CD4-positive, alpha-beta T cell treated with Interleukin-4 for 4 hours (primary cell): ENCODE data around the gene OR52N2.
A peak's percentile ranks its signal among the peaks of the same experiment; 100 is the strongest.

Experiments used
- DNase-seq: peaks from one replicate; pipeline ENCODE4 v3.0.0-alpha.2; 2020

Gene OR52N2

DNA sequence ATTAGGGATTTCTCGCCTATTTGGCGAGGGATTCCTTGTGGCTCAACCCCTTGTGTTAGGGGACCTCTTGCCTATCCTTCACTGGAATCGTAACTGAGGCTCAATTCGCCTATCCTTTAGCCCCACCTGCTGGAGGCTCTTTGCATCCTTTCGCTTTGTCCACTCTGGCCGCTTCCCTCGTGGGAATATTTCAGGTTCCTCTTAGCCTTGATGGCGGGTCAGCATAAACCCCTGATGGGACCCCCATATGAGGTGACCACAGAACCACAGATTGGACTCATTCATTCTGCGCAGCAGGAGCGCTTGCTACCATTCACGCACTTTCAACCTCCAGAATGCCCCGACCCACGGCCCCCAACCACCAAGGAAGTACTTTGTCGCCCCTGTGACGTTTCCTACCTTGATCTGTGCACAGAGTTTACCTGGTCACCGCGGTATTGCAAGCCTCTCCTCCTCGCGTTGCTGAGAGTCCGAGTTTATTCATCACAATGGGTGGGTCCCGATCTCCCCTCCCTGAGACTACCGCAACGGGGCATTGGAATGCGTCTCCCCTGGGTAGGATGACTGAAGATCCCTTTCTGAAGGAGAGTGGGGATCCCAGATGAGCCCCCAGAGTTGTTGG, at the start of gene OR52N2:
TSS of gene OR52N2 (plus strand) at position 425 of the 622 bp plus-strand sequence. CDS start 11,412 bp downstream, outside the sequence.
- DNase-seq = peak; percentile 68

DNA sequence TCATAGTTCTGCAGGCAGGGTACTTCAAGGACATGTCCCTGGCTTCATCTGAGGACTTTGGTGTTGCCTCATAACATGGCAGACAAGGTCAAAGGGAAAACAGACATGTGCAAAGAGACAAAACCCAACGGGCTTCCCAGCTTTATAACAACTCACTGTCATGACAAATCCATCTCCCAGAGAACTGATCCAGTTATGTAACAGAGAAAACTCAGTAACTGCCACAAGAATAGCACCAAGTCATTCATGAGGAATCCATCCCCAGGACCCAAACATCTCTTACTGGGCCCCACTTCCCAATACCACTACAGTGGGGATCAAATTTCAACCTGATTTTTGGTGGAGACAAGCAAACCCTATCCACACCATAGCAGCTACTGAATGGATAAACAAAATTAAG, 41.7 kb upstream of the OR52N2 start:
- DNase-seq = no peak

DNA sequence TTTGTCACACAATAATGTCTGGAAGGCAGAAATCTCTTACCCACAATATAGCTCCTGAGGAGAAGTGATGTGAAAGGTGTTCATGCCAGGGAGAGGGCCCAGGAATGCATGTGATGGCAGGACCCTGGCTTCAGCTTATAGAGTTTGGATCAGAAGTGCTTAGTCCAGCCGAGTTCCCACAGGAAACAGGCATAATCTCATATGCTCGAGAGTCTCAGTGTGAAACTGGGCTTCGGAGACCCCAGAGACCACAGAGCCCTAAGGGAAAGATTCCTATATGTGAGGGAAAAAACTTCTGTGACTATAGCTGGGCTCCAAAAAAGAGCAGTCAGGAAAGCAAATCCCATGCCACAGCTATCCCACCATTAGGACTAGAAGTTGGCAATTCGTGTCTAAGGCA, 25.5 kb upstream of the OR52N2 start, which contains the start of gene OR52N5:
TSS of gene OR52N5 (minus strand) at position 101 of the 400 bp plus-strand sequence. CDS start 4,721 bp downstream, outside the sequence.
- no peak for DNase-seq

DNA sequence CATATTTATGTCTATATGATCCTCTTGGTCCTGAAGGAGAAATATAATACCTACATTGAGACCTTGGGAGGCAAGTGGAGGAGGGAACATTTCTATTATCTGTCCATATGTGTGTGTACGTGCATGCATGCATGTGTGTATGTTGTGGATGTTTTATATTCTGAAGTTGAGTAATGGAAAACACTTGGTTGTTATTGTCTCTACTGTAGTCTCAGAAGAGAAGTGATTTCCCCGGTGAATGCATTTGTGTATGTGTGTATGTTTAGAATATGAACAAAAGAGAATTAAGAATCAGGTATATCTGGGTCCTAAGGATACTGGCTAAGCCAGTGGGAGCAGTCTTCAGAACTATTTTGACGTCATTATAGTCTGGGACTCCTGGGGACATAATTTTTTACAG, 17.6 kb upstream of the OR52N2 start, which contains the start of gene OR52N1:
TSS of gene OR52N1 (minus strand) at position 101 of the 400 bp plus-strand sequence. CDS start 2,449 bp downstream, outside the sequence.
- DNase-seq = no peak

DNA sequence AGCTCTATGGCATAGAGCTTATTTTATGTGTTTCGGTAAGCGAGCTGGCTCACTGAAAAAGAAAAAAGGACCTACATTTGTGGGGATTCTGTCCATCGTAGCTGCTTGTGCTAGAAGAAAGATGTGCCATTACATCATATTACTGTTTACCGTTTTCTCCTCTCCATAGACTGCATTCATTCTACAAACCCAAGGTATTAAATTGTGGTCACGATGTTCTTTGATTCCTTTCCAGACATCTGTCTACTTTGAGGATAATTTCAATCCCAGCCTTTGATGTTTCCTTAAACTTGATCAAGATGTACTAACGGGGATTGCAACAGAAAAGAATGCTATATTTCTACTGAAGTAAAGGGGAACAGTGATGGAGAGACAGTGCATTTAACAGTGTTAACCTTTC, 12.2 kb upstream of the OR52N2 start:
- DNase-seq = no peak

DNA sequence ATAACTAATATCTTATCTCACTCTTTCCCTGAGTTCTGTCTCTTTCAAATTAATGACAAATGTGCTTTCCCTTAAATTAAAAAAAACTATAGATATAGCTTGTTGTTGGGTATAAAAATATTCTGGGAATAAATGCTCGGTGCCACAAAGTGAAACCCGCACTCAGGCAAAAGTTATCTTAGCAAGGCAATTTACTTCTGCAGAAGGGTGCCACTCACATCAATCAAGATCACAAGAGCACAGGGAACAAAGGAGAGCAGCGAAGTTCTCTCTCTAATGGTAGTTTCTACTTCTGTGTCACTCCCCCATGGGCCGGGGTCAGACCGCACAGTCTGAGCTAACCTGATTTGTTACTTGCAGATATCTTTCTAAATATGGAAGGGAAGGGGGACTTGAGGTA, 4.7 kb upstream of the OR52N2 start:
- DNase-seq = no peak

DNA sequence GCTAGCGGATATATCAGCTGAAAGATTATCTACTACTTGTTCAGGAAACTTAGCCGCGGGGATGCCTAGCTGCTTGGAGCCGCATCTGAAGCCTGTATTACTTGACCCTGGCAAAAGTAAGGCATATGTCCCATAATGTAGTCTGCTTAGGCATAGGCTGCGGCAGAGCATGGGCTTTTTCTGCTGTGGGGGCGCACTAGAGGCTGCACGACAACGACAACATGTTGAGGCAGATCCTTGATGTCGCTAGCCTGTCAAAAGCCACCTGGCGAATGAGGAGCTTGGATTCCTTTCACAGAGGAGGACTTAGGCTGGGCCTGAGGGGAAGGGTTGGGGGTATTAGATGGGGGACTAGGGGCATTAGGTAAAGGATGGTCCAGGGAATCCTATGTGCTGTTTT, 1.1 kb upstream of the OR52N2 start:
- no peak for DNase-seq

DNA sequence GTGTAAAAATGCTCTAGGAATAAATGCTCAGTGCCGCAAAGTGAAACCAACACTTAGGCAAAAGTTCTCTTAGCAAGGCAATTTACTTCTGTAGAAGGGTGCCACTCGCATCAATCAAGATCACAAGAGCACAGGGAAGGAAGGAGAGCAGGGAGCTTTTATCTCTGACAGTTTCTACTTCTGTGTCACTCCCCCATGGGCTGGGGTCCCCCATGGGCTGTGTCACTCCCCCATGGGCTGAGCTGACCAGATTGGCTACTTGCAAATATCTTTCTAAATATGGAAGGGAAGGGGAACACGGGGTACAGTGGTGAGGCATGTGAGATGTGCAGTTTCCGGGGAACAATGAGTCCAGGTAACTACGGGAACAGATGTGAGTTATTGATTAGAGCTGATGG, 397 bp downstream of the OR52N2 start:
- no peak for DNase-seq

DNA sequence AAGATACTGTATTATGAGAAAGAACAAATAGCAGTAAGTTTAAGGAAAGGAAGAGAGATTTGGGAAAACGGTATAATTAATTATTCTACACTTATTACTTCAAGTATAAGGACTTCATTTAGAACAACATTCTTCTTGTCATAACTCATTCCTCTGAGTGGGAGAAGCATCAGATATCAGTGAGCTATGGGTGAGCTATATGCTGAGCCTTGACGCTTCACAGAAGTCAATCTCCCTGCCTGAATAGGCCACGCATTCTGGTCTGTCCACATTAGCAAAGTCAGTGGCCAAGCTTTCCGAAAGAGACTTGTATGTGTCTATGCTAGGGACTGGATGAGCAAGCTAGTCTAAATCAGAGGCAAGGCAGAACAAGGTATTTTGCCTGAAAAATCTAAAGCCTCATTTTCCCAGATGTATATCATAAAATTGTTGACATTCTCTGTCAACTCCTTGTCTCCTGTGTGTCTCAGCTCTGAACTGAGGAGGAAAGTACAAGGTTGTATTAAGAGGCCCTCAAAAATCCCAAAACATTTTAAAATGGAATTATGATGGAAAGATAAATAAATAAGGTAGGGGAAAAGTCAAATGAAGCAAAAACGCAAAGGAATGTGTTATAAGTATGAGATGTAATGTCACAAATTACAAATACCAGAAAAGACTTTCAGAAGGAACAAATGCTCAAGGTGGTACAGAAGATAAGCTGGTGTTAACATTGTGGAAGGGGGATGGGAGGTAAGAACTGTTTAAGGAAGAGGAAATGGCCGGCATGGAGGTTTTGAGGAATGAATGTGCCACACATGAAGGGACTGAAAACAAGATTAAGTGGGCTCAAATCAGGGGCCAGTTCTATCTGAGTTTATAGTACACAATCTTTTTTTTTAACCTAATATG, 1.4 kb downstream of the OR52N2 start:
- DNase-seq = no peak

DNA sequence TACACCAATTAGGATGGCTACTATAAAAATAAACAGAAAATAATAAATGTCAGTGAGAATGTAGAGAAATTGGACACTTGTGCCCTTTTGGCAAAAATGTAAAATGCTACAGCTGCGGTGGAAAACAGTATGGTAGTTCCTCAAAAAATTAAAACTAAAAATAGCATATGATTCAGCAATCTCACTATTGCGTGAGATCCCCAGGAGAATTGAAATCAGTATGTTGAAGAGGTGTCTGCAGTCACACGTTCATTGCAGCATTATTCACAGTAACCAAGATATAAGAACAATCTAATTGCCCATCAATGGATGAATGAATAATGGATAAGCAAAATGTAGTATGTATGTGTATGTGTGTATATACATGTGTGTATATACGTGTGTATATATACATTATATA, 6.8 kb downstream of the OR52N2 start:
- DNase-seq = no peak

DNA sequence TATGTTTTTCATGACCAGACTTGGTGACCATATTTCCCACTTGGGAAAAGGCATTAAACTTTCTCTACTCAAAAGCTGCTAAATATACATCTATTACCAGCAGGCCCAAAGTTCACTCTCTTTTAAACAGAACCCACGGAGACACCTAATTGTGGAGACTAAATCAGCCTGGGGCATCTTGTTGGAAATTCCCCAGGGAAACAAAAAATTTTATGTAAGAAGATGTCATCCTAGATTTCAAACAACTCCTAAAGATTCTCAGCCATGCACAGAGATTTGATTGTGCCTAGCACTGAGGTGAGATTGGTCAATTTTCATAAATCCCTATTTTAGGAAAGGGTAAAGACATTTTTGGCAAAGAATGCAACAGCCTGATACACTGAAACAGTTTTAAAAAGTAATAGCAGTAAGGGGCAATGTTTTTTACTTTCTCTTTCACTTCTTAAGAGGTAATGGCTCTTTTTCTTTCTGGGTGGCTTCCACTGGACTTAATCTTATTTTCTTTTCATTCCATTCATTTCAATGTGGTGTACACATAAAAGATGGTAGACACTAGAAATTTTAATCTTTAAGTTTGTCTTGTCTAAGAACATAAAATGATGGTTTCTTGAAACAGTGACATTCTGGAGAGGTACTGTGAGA, 9.6 kb downstream of the OR52N2 start:
- no peak for DNase-seq

DNA sequence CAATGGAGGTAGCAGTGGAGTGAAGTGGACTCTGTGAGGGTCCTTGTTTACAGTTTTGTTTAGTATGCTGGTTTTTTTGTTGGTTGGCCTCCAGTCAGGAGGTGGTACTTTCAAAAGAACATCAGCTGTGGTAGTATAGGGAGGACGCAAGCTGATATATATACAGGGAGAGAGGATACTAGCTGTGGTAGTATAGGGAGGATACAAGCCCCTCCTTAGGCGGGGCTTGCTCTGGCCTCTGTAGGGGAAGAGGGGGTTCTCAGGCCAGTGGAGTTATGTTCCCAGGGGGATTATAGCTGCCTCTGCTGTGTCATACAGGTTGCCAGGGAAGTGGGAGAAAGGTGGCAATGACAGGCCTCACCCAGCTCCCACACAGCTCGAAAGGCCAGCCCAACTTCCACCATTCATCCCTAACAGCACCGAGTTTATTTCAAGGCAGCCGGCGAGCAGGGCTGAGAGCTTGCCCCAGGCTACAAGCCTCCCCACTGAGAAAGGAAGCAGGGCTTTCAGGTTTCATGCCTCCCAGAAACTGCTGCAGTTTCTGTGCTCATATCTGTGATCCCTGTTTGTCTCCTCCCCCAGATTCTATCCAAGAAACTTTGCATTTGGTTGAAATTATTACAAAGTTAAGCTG, 22.6 kb downstream of the OR52N2 start:
- no peak for DNase-seq

DNA sequence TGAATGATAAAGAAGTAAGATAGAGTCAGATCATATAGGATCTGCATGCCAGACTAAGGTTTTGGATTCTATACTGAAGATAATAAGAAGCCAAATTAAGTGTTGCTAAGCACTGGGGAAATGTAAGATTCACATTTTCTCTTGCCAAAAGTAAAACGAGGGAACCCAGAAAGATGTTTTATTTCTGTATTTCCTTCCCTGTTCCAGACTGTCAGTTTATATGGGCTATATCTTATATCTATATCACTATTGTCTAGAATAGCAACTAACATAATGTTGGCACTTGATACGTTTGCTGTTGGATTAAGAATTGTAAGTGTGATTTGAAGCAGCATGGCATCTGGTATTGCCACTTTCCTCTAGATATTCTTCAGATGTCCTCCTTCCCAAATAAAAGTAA, 24.7 kb downstream of the OR52N2 start:
- DNase-seq = no peak

DNA sequence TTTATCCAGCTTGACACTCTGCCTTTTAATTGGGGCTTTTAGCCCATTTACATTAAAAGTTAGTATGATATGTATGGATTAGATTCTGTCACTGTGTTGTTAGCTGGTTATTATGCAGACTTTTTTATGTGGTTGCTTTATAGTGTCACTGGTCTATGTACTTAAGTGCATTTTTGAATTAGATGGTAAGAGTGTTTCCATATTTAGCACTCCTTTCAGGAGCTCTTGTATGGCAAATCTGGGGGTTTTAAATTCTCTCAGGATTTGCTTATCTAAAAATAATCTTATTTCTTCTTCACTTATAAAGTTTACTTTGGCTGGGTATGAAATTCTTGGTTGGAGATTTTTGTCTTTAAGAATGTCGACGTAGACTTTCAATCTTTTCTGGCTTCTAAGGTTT, 29.0 kb downstream of the OR52N2 start:
- DNase-seq = no peak

DNA sequence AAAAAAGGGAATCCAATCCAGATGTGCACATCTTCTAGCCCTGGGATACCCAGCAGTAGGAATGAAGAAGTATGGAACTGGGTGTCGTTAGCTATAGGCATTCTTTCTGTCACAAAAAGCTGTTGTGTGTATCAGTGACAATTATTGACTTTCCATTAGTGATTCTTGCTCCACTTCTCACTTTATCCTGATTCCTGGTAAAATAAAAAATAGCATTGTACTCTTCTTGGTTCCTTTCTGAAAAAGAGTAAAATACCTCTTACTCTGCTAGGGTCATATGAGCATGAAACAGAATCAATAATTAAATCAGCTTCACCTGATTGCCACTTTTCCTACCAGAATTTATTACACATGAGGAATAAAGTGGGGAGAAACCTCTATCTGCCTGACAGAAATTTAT, 33.1 kb downstream of the OR52N2 start, which contains the start of gene OR52E6:
TSS of gene OR52E6 (minus strand) at position 101 of the 400 bp plus-strand sequence. CDS start at position 101, 0 bp downstream.
- DNase-seq = no peak

DNA sequence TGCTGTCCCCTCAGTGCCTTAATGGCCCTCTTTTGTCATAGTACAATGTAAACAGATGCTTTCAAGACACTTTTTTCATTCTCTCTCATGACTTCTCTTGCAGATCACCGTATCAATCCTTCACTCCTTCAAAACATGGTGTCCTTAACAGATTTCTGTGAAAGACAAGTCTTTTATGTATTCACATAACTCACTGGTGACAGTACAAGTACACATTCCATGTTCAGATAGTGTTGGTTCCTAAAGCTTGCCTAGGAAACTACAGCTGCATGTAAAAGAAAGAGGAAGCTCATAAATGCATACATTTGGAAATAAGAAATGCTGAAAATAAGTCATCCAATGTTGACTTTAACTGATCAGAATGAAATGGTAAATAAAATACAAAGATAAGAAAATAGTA, 38.0 kb downstream of the OR52N2 start:
- DNase-seq = no peak

DNA sequence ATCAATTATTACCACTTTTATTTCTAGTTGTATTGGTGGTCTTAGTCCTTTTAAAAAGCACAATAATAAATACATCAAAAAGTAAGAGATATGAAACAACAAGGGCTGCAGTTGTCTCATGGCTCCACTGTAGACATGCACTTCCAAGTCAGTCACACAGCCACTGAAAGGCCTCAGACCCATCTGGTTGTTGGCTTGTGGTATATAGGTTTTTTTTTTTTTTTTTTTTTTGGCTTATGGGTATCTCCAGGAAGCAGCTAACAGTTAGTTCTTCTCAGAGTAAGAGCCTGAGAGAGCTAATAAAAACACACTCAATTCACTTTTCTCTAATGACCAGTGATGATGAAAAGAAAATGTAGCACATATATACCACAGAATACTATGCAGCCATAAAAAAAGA, 39.0 kb downstream of the OR52N2 start:
- no peak for DNase-seq

DNA sequence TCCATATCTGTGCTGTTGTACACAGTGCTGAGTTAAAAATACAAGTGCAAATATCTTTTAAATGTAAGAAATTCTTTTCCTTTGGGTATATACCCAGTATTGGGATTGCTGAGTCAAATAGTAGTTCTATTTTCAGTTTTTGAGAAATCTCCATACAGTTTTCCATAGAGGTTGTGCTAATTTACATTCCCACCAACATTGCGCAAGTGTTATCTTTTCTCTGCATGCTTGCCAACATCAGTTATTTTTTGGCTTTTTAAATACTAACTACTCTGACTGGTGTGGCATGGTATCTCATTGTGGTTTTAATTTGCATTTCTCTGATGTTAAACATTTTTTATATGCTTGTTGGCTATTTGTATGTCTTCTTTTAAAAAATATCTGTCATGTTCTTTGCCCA, 42.3 kb downstream of the OR52N2 start:
- no peak for DNase-seq

DNA sequence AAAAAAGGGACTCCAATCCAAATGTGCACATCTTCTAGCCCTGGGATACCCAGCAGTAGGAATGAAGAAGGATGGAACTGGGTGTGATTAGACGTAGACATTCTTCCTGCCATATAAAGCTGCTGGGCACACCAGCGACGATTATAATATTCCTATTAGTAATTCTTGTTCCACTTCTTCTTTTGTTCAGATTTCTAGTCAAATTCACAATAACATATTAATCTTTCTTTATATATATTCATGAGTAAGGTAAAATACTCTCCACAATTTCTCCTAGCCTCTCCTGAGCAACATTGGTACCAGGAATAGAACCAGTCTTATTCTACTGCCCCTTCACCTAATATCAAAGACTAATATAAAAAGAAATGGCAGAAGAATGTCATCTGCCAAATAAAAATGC, 48.9 kb downstream of the OR52N2 start, which contains the start of gene OR52E8:
TSS of gene OR52E8 (minus strand) at position 101 of the 400 bp plus-strand sequence. CDS start at position 101, 0 bp downstream.
- DNase-seq = no peak

DNA sequence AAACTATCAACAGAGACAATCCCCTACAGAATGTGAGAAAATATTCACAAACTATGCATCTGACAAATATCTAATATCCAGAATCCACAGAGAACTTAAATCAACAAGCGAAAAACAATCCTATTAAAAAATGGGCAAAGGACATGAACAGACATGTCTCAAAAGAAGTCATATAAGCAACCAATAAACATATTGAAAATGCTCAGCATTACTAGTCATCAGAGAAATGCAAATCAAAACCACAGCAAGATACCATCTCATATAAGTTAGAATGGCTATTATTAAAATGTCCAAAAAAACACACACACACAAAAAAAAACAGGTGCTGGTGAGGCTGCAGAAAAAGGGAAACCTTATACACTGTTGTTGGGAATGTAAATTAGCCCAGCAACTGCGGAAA, 57.1 kb downstream of the OR52N2 start:
- DNase-seq = no peak
